ENCODE results near the gene PORCN.

Gene PORCN

DNA sequence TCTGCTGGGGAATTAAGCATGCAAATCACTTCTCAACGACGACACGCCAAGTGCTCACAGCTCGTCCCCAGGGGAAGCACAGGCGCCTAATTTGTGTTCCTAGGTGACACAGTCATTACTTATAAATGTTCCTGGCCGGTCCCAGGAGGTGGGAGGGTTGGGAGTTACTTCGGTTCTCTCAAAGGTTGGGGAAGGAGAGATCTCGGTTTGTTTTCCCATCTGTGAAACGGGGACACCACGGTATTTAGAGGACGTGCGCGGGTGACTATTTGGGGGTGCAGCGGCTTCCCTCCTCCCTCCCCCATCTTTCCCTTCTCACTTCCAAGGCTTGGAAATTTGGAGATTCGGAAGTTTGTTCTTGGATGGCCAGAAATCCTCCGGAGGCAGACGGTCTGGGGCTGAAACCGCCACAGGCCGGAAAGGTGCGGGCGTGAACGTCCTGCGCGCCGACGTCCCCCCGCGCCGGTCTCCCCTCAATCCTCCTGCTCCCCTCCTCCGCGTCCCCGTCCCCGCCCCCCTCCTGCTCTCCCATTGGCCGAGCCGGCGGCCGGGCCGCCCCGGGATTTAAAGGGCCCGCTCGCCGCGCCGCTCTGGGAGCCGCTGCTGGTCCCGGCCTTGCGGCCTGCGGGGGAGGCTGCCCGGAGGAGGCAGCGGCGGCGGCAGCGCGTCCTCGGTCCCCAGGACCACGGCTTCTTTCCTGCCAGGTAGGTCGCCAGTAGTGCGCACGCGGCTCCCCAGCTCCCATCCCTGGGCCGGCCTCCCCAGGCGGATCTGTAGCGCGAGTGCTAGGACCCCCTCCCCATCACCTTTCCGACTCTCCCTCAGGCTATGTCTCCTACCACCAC is at the start of gene PORCN:
PORCN (plus strand) TSS at position 593 of the 845 bp plus-strand sequence. CDS start 829 bp downstream, outside the sequence.
- DNase-seq, result peak; percentile 67

DNA sequence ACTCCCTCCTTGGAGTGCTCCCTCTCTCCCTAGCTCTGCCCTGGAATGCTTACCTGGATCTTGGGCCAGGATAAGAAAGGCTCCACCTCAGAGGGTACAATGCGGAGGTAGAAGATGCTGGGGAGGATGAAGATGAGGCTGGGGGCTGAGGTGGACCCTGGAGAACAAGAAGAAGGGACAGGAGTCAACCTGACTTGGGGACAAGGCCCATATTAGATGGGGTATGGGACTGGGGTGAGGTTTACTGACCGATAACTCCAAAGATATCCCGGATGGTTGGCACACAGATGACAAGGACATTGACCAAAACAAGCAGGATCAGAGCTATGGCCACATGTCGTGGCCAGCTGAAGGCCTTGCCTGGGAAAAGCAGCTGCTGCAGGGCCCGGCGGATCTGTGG is 49.3 kb upstream of the PORCN start:
- DNase-seq, result no peak

DNA sequence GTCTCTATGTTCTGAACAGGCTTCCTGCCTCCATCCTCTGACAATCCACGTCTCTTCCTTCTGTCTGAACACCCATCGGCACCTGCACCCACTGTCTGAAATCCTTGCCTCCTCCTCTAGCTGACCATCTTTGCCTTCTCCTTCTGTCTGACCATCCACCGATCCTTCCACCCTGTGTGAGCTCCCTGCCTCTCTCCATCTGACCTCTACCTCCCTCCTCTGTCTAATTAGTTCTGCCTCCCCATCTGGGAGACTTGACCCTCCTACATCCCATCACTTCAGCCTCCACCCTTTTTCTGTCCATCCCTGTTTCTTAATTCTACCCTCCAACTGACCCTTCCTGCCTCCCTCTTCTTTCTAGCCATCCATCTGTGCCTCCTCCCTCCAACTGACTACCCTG is 48.8 kb upstream of the PORCN start:
- DNase-seq, result no peak

DNA sequence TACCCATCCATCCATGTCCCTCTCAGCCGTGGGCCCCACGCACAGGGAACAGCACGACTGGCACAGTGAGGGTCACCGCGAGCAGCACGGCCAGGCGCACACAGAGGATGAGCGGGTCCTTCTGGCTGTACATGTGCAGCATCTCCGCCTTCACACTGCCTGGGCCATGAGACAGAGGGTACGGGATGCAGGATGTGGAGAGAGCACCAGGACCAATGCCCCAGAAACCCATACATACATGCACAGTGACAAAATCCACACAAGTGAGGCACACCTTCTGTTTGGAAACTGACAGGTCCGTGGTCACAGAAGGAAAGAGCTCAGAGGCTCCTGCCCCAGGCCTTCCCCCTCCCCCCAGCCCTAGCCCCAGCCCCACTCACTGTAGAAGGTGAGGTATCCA is 48.2 kb upstream of the PORCN start:
- no peak for DNase-seq

DNA sequence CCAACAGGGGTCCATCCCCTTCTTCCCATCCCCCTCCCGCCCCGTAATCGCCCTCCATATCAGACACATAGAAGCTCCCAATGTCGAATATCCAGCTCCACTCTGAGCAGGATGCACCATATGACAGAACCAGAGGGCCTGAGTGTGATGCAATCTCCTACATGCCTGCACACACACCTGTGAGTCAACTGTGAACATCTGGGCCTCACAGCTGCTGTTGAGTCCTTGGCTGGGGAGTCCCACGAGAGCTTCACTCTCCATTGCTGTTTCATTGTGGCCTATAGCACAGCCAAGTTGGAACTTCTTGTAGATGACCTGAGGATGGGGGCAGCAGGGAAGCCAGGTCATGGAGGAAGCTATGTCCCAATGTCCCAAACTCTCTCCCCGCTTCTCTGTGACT is 47.0 kb upstream of the PORCN start:
- no peak for DNase-seq

DNA sequence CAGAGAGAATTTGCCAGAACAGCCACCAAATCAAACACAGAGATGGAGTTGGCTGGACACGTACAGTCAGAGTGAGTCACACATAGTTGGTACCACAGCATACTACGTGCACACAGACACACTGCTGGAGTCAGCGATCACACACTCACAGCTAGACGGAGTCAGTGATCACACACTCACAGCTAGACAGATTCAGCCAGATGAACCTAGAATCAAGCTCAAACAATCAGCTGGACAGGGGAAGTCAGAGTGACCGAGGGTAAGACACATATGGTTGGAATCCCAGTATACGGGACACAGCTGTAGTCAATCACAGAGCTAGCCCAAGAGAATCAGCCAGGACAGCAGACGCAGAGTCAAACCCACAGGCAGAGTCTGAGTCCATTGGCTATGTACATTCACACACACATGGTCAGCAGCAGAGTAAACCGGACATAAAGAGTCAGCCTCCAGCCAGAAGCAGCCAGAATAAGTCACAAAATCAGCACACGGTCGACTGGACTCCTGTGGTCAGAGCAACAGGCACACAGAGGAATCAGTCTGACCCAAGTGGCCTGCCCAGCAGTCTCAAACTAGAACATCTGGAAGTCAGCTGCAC is 43.4 kb upstream of the PORCN start:
- DNase-seq, result no peak

DNA sequence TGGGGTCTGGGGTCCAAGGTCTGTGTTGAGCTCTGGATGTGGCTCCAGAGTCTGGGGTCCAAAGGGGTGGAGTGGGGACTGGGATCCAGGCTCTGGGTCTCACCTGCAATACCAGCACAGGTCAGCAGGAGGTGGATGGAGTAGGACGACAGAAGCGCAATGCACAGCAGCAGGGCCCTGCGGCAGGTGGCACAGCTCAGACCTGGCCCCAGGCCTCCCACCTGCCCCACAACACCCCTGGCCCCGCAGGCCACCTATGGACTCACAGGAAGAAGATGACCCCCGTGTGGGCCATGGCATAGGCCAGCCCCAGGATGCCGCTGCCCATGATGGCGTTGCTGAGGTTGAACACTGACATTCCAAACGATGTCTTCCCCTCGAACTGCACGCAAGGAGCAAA is 42.1 kb upstream of the PORCN start:
- no peak for DNase-seq

DNA sequence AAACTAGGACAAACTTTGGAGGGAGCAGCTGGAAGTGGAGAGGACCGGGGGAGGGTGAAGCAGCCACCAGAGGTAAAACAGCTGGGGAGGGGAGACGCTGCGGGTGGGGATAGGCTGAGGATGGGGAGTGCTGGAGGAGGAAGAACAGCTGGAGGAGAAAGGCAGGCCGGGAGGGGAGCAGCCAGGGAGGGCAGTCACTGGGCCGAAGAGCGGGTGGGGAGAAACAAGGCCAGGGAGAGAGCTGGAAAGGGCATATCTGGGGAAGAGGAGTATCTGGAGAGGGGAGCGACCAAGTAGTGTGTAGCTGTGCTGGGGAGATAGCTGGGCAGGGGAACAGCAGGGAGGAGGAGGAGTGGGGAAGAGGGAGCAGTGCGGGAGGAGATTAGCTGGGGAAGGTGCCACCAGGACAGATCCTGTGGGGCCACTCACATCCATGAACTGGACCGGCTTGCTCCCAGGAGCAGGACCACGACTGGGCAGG is 41.5 kb upstream of the PORCN start:
- no peak for DNase-seq

DNA sequence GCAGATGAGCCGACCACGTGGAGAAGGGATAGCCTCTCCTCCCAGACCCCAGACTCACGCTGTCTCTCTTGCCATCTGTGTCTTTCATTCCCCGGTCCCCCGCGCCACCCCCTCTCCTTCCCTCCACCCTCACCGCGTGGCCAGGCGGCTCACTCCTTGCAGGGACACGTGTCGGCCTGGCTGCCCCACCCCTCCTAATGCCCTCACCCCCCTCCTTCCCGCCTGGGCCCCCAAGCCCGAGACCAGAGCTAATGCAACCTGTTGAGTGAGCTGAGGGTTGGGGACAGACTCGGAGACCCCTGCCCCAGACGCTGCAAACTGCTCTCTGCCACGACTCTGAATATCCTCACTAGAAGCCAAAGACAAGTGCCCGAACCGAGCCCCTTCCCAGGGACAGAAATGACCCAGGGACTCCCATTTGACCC is 40.5 kb upstream of the PORCN start:
- DNase-seq, result peak; percentile 16

DNA sequence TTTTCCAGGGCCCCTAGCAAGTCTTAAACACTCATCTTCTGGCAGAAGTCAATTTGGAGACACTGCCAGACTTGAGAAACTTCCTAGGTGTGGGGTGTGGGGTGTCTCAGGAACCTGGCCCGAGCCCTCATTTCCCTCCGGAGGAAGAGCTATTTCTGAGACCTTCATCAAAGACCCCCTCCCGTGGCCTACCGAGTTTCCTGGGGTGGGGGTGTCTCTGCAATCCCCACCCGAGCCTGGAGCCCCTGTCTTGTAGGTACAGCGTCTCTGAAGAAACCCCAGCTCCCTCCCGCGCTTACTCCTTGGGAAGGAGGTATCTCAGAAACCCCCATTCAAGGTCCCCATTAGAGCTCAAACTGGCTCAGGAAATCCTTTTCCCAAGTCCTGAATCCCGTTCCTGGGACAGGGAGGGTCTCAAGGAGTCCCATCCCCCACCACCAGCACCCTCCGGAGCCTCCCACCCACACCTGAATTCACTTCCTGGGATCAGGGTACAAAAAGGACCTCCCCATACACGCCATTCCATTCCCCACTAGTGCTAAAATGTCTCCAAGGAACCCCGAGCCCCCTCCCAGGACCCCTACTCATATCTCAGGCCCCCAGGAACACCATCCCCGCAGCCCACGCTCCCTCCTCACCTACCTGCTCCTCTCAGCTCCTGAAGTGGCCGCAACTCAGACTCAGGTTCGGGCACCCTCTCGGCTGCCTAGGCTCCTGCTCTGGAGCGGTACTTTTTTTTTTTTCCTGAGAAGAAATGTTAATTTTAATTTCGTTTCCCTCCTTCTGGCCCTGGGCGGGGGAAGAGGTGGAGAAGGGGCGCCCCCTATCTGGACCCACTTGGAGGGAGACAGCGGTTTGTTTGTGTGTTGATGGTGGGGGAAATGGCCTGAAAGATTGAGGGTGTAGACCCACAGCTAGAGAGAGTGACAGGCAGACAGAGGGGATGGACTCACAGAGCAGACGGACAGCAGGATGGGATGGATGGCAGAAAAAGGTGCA is 39.8 kb upstream of the PORCN start:
- peak; percentile 32 for DNase-seq

DNA sequence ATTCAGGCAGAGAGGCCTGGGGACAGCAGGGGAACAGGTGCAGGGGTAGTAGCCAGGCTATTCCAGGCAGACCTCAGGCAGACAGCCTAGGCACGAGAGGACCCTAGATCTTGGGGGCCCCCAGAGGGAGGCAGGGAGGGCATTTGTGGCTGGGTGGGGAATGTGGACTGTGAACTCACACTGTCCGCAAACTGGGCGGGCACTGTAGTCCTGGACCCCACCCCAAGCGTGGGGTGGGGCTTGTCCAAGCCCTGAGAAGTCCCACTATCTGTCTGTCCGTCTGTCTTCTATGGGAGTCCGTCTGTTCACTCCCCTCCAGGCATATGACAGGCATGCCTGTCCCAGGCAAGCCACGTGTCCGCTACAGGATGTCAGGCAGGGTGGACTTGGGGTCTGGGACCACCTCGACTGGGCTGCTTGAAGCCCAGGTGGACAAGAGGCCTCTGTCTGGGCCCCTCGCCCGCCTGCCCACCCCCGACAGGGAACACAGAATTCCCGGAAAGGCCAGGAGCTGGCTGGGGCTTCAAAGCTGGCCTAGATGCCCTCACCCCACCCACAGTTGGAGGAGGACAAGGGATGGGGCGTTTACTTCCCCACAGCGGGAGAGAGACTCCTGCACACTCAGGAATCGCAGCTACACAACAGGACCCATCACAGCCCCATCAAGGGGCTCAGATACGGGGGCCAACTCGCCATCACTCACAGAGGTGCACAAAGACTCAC is 38.5 kb upstream of the PORCN start, which contains the start of gene SLC38A5:
SLC38A5 (minus strand) TSS at position 151 of the 723 bp plus-strand sequence. CDS start 2,336 bp downstream, outside the sequence.
- no peak for DNase-seq

DNA sequence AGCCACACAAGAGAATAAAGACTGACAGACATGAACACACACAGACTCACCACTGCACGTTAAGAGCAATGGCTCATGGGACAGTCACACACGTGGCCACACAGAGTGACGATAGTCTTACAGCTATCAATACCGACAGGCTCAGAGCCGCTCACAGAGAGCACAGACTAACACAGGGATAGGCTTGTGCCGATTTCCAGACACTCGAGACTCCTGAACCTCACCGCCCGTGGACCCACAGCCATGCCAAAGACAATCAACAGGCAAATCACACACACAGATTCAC is 38.0 kb upstream of the PORCN start:
- no peak for DNase-seq

DNA sequence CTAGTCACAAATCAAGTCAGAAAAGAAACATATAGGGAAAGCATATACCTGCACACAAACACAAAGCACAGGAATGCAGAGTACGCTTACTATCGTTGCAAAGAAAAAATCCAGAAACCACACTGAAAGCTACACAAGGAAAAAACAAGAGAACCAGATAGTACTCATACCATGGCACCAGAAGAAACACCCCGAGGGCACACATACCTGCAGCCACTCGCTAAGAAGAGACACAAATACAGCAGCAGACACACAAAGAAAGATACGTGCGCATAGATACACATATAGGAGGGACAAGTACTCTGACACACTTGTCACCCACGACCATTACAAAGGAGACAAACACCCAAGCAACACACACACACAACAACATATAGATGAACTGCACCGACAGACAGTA is 37.3 kb upstream of the PORCN start:
- DNase-seq, result no peak

DNA sequence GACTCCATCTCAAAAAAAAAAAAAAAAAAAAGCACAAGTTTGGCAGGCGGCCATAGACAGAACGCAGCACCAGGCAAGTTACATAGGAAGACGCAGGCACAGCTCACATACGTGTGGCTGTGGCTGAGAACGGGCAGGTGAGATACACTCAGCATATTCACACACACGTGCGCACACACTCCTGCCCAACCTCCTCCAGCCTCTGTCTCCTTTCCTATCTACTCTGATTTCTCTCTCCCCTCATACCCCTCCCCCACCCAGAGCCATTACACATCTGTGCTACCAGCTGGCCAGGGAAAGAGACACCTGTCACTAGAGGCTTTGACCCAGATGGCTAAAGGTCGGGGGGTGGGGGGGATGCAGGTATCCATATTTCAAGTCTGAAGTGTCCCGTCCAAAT is 36.6 kb upstream of the PORCN start:
- no peak for DNase-seq

DNA sequence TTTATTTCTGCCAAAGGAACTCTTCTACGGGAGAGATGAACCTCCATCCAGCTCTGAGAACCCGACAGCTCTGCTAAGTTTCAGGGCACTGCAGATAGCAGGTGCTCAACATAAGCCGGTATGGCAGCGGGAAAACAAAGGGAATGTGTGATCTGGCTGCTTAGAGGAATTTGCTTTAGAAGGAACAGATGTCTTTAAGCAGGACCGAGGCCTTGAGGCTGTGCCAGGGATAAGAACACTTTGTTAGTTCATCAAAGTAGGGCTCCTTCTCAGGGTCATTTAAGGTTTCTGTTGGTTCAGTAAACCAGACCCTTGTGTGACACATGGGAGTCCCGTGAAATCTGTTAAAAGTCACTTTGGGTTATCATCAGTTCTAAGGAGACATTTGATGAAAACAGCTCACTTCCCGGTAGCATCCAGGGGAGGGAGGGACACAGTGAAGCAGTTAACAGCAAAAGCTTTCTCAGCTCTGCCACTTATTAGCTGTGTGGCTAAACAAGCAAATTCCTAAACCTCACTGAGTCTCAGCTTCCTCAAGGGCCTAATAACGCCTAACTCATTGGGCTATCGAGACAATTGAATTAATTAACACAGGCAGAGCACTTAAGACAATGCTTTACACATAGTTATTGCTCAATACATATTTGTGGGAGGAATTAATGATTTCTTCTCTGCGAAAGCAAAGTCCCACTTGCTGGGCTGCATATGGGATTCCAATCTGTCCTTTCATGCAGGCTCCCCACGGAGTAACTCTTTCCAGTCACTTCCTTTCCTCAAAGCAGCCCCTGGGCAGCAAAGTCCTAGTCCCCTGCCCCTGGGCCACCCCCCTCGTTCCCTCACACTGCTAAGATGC is 35.7 kb upstream of the PORCN start:
- no peak for DNase-seq

DNA sequence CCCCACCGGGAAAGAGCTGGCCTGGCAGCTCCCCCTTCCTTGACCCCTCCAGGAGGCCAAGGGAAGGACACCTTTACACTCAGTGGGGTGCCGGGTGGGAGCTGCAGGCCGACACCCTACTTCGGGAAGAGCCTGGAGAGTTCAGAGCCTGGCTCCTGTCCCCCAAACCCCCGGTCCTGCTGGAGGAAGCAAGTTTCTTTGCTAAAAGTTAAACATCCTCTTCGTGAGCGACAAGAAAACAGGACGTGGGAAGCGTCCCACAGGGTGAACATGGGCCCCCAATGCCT is 35.1 kb upstream of the PORCN start:
- DNase-seq, result no peak

DNA sequence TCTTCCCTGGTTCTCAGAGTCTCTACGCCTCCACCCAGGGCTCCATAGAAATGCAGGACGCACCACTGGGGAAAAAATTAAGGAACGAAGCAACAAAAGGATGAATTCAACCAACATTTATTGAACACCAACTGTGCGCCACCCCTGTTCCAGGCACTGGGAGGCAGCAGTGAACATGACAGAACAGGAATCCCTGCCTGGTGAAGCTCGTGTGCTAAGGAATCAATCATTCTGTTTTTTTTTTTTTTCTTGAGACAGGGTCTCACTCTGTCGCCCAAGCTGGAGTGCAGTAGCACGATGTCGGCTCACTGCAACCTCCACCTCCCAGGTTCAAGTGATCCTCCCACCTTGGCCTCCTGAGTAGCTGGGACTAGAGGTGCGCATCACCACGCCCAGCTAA is 34.7 kb upstream of the PORCN start:
- DNase-seq, result no peak

DNA sequence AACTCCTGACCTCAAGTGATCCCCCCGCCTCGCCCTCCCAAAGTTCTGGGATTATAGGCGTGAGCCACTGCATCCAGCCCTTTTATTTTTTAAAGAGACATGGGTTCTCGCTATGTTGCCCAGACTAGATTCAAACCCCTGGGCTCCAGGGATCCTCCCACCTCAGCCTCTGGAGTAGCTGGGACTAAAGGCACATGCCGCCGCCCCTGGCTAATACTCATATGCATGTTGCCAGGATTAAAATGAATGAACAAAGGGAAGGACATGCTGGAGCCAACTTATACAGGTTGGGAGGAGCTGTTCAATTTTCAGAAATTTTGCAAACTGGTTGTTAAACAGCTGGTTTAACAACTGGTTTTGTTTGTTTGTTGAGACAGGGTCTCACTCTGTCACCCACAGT is 34.2 kb upstream of the PORCN start:
- no peak for DNase-seq

DNA sequence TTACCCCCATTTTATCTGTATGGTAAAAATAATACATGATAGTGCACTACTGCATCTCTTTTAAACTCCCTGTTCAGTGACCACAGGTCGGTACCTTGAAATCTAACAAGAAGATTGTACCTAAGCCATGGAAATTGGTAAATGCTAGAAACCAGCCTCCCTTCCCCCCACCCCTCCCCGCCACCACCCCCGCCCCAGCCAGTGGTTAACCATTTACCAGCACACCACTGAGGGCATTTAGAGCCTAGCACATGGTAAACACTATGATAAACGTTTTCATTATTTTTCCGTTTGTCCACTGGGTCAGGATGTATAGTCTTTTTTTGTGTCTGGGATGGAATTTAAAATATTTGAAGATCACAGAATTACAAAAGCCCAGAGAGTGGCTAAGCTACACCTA is 33.5 kb upstream of the PORCN start:
- no peak for DNase-seq

DNA sequence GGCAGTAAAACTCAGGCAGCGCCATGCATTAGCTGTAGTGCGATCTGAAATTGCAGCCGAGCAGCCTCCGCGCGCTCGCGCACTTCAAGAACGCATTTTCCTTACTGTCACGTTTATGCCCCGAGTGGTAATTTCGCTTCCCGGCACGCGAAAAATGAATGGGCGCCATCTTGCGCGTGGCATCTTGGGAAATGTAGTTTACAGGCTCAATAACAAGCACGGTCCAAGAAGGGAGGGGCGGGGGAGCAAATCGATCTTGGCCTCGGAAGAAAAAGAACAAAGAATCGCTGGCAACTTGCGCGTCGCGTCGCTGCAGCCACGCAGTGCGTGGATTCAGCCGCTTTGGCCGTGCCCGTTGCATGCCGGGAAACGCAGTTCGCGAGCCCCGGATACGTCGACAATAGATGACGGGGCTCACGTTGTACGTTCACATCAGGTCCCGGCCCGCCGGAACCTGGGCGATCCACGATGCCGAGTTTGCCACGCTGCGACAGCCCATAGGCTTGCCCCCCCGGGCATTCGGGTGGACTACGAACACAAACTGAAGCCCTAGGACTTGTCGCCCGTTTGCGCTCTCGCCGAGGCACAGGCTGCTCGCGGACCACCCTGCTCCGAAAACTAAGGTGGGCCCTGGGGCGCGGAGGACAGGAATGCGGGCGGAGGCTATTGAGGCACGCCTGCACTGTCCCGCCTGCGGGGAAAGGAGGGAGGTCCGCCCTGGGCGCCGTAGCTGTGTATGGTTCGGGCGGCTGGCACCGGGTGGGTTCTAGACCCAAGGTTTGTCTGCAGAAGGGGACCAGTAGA is 32.8 kb upstream of the PORCN start, which contains the start of gene FTSJ1:
FTSJ1 (plus strand) TSS at position 426 of the 804 bp plus-strand sequence. CDS start 1,849 bp downstream, outside the sequence.
- peak; percentile 85 for DNase-seq

DNA sequence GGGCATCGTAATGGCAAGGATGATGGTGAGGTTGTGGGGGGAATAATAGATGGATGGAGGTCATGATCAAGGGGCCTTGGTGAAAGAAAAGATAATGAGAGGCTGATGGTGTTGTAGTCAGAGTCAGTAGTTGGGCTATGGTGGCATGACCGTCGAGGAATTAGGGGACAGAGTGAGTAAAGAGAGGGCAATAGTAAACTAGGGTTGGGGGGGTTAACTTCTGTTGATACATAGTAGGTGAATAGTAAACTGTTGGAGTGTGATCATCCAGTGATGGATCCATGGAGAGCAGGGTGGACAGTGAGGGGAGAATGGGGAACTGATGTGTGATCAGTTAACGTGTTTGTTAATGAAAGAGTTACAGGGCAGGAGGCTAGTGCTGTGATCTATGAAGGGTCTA is 31.9 kb upstream of the PORCN start:
- DNase-seq, result no peak

All from activated effector memory CD4-positive, alpha-beta T cell treated with Interleukin-2 at 50 U/mL for 16 hours (primary cell).